Measurements from ENCODE around the gene TADA2A.

DNA sequence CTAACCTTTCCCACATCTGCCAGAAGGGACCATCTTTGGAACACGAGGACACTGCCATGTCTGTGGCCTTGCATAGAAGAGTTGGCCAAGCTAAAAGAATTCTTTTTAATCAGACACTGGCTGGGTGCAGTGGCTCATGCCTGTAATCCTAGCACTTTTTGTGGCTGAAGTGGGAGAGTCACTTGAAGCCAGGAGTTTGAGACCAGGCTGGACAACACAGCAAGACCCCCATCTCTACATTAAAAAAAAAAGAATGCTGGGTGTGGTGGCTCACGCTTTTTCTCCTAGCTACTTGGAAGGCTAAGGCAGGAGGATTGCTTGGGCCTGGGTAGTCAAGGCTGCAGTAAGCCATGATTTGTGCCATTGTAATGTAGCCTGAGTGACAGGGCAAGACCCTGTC, 73.7 kb downstream of the TADA2A start:
- TF ChIP-seq POLR2A (IDR thresholded peaks at IDR 0.05) = no peak
- TF ChIP-seq EP300 (IDR thresholded peaks at IDR 0.05) = no peak
- TF ChIP-seq, protein P1, sequence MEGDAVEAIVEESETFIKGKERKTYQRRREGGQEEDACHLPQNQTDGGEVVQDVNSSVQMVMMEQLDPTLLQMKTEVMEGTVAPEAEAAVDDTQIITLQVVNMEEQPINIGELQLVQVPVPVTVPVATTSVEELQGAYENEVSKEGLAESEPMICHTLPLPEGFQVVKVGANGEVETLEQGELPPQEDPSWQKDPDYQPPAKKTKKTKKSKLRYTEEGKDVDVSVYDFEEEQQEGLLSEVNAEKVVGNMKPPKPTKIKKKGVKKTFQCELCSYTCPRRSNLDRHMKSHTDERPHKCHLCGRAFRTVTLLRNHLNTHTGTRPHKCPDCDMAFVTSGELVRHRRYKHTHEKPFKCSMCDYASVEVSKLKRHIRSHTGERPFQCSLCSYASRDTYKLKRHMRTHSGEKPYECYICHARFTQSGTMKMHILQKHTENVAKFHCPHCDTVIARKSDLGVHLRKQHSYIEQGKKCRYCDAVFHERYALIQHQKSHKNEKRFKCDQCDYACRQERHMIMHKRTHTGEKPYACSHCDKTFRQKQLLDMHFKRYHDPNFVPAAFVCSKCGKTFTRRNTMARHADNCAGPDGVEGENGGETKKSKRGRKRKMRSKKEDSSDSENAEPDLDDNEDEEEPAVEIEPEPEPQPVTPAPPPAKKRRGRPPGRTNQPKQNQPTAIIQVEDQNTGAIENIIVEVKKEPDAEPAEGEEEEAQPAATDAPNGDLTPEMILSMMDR (IDR thresholded peaks at IDR 0.05) = no peak

Data from suprapubic skin (tissue), 3 donors.